ENCODE data around the gene NOTO.
A peak's percentile ranks its signal among the peaks of the same experiment; 100 is the strongest.

NOTO gene

DNA sequence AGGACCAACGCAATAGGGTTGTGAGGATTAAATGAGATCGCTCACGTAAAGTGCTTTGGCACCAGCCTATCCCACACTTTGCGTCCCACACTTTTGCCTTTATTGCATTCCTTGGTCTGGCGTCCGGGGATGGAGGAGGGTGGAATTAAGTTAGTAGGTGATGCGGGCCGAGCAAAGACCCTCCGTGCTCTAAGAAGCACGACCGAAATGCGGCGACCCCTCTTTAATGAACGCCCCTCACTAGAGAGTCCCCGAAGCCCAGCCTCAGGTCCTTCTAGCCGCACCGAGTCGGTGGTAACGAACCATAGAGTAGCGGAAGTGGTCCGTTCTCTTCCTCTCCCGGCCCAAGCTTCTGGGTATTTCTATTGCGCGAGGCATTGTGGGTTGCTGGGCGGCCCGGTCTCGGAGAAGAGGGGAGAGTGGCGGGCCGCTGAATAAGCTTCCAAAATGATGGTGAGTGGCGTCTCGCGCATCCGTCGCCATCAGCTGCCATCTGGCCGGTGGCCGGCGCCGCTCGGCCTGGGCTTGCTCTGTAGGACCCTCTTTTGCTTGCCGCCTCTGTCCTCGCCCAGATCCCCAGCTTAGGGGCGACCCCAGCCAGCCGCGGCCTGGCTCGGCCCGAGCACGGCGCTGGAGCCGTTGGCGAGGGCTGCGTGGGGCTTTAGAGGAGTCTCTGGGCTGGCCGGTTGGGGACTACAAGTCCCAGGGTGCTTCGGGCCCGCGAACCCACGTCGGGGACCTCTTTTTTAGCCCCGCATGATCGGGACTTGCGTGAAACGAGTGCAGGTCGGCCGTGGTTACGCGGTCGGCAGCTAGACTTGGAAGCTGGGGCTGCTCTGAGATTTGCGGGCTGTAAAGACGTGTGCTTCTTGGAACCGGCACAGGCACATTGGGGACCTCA is 31.8 kb downstream of the NOTO start, which contains the start of gene CCT7:
Gene CCT7, plus strand, starts transcription at position 377 of the 901 bp plus-strand sequence. Its CDS starts 71 bp downstream, at position 448.
- peak; percentile 81 for DNase-seq (ENCODE audit: low spot score)

DNA sequence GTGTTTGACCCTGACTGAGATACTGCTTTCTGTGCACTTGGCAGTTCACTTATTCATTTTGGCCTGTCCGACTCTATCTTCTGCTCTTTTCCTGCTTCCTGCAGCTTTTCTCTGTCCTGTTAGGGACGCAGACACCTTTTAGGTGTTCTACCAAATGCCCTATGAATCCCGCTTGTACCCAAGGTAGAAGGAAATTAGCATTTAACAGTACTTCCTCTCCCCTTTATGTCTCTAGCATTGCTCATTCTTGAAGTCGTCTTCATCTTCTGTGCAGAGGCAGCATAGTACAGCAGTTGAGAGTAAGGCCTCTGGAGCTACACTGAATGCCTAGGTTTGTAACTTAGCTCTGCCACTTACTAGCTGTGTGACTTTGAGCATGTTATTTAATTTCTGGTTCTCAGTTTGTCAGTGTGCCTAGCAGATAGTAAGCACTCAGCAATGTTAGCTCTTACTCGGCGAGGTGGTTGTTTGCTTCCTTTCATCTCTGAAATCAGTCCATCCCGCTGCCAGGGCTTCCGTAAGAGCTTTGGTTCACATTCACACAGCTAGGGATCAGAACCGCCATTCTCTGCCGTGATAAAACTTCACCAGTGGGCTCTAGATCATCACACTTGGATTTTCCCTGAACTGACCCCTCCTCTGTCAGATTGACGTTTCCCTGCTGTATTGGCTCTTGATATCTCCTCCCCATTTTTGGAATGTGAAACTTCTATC is 33.1 kb downstream of the NOTO start:
- no peak for DNase-seq (ENCODE audit: low spot score)

GRCh38 chr2:73237168-73237567 is 34.8 kb downstream of the NOTO start:
- DNase-seq (ENCODE audit: low spot score) = no peak

GRCh38 chr2:73238149-73238548 is 35.8 kb downstream of the NOTO start:
- no peak for DNase-seq (ENCODE audit: low spot score)

DNA sequence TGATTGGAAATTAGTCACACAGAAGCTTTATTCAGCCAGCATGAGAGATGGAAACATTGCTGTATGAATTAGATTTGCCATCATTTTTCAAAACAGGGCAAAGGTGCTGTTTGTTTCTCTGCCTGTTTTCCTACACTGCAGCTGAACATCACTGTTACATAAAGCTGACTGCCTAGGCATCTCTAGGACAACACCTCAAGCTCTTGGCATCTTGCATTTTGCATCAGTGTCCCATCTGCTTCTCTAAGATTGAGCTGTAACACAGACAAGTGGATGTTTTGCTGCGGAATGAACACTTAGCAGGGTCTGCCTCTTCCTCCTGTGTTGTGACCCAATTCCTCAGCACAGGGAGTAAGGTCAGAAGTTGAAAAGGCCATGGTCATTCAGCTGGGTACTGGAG is 36.6 kb downstream of the NOTO start:
- DNase-seq (ENCODE audit: low spot score) = no peak

DNA sequence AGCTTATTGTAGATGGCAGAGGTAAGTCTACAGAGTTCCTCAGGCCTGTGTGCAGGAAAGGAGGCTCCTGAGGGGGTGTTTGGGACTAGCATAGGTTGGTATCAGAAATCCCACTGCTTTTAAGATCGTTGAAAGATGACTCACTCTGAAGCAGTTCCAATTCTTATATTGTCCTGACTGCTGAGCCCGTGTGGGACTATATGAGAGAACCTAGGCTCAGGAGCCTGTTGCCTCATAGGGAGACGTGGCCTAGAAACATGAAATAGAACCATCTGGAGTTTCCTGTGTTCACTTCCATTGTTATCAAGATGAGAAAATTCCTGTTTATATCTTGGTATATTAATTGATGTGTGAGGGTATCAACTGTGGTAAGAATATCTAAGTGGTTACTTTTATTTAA is 37.4 kb downstream of the NOTO start:
- DNase-seq (ENCODE audit: low spot score) = no peak

DNA sequence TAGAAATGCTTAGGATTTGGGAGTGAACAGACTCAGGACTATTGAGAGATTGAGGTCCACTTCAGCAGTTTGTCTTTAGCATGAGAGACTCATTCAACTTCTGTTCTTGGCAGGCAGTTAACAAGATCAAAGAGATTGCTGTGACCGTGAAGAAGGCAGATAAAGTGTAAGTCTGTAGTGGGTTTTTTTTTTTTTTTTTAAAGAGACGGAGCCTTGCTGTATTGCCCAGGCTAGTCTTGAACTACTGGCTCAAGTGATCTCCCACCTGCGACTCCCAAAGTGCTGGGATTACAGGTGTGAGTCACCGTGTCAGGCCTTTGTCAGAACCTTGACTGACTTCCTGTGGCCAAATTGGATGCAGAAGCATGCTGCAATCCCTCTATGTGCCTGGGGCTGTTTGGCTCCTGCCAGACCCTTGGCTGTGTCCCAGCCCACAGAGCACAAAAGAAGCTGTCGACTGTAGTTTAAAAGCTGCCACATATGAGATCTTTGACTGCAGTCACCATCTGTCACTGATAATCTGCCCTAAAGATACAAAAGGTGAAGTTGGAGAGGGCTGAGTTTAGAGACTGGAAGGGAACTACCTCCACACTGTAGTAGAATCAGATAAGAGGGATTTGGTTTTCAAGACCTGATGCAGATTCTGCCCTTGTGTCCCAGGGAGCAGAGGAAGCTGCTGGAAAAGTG is 41.7 kb downstream of the NOTO start:
- DNase-seq (ENCODE audit: low spot score) = no peak

DNA sequence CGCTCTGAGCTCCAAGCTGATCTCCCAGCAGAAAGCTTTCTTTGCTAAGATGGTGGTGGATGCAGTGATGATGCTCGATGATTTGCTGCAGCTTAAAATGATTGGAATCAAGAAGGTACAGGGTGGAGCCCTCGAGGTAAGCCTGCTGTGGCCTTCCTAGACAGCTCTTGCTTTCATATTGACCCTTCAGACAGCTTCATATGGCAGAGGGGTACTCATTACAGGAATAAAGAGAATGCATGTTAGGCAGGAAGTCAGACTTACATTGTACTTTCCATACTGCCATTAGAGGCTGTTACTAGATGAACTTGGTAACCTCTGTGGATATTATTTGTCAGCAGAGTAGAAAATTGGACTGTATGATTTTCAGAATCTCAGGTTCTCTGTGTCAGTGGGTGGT is 42.2 kb downstream of the NOTO start:
- DNase-seq (ENCODE audit: low spot score) = no peak

- no peak for DNase-seq (ENCODE audit: low spot score)
These were observed 44.5 kb downstream of the NOTO start for GRCh38 chr2:73246850-73247249.

DNA sequence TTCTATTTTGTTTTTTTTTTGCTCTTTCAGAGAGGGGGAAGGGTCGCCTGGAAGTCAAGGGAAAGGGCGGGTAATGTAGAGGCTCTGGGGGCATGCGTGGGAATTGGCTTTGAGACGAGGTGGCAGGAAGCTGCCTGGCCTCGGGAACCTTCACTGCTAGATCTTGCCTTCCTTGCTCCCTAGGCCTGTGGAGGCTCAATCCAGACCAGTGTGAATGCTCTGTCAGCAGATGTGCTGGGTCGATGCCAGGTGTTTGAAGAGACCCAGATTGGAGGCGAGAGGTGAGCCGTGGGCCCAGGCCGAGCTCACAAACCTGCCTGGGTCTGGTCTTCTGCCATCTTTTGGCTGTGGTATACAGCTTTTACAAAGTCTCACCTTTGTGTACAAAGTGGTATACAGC is 47.3 kb downstream of the NOTO start:
- no peak for DNase-seq (ENCODE audit: low spot score)

- DNase-seq (ENCODE audit: low spot score) = no peak
These were observed 48.8 kb downstream of the NOTO start for GRCh38 chr2:73250872-73251846.

DNA sequence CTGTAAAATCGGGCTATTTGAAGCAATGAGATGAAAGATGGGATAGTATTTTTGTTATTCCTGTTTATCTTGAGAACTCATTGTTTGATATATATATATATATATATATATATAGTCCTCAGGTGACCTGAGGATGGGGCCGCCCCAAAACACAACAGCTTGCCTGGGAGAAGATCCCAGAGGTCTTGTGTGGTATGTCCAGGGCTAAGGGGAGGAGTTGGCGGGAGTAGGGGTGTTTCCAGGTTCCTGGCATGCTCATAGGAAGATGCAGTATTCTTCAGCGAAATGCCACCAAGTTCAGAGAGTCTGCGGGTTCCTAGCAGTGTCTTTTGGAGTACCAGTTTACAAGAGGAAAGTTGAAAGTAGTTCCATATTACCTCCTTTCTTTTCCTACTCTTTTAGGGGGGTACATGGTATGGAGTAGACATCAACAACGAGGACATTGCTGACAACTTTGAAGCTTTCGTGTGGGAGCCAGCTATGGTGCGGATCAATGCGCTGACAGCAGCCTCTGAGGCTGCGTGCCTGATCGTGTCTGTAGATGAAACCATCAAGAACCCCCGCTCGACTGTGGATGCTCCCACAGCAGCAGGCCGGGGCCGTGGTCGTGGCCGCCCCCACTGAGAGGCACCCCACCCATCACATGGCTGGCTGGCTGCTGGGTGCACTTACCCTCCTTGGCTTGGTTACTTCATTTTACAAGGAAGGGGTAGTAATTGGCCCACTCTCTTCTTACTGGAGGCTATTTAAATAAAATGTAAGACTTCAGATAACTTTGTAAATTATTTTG is 50.1 kb downstream of the NOTO start:
- no peak for DNase-seq (ENCODE audit: low spot score)

DNA sequence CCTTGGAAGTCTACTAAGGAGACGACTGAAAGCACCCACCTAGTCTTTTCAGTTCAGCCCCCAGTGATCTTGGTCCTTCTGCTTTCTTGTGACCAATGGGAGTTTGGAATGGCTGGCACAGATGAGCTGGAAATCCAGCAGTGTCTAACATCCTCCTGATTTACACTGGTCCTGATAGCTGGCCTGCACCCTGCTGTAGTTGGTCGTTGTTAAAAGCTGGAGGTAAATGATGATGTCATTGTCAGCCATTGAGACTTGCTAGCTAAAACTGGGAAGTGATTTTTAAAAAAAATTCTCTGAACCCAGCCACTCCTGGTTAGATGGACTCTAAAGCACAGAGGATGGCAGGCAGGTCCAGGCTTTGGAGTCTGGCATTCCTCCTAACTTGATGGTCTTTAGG is 51.0 kb downstream of the NOTO start:
- no peak for DNase-seq (ENCODE audit: low spot score)

DNA sequence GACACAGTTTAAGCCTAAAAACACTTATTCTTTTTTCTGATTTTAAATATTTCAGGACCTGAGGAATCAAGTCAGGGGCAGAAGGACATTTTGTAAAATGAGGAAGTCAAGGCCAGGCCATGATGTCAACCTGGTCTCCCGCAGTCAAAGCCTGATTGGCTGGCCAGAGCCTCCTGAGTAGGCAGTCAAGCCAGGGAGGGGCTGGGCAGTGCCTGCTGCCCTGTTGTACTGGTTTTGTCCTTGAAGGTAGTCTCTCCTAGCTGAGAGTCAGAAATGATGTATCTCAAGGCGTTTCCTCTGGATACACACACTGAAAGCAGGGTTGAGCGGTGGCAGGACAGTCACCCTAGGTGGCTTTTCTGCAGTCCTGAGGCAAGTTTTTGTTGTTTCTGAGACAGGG is 51.5 kb downstream of the NOTO start:
- no peak for DNase-seq (ENCODE audit: low spot score)

GRCh38 chr2:73254343-73255006 is 52.1 kb downstream of the NOTO start:
- DNase-seq (ENCODE audit: low spot score) = no peak

DNA sequence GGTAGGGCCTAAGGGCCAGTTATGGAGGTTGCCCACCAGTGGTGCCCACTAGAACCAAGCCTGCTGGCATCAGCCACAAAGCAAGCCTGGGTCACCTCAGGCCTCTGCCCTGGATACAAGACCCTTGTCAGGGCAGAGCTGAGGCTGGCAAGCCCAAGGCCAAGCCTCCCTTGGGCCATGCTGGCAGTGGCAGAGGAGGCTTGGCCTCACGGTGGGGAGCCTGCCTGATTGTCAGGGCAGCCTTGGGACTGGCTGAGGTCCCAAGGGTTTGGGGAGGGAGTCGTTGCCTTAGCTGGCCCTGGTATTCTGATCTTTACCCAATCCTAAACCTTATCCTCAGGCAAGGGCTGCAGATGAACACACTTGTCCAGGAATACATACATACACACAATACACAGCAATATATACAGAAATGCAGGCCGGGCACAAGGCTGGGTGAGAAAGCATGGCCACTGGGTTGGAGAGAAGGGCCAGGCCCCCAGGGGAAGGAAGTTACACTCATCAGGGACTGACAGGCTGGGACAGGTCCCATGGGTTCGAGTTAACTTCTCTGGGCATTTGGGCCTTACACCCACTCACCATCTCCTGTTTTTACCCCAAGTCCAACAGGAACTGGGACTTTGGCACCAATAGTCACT is 52.8 kb downstream of the NOTO start:
- DNase-seq (ENCODE audit: low spot score) = no peak

DNA sequence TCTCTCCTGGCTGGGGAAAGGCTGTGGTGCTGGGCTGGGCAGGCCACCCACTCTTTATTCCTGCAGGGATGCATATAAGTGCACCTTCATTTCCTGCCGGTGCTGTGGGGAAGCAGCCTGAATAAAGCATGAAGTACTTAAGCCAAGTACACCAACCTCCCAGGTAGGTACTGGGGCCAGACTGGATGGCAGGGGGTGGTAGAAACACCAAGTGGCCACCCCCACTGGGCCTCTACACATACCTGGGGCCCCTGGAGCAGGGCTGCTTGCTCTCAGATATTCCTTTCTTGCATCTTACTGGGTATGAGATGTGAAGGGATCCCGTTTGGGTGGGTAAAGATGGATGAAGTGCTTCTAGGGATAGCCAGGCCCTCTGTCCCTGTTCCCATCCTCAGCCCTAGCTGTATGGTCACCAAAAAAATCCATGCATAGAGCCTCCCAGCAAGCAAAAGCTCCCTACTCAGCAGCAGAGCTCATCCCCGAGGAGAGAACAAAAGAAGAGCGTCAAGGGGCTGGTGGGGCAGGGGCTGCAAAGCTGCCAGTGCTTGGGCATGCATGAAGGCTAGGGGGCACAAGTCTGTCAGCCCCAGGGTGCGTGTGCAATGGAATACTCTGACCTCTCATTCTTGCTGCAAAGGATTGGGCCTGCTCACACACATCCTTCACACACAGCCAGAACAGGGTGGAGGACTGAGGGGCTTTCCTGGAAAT is 53.7 kb downstream of the NOTO start:
- DNase-seq (ENCODE audit: low spot score) = no peak

DNA sequence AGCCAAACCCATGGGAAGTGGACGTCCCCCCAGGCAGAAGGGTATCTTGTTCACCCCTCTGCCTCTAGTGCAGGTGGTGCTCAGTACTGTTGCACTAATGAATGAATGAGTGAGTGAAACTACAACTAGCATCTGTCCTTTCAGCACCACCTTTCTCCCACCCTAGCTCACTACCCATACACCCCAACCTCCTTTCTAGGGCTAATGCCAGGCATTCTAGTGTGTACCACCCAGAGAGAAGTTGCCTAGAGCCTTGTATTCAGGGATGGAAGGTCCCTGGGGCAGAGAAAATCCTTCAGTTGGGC is 54.2 kb downstream of the NOTO start:
- DNase-seq (ENCODE audit: low spot score) = no peak

DNA sequence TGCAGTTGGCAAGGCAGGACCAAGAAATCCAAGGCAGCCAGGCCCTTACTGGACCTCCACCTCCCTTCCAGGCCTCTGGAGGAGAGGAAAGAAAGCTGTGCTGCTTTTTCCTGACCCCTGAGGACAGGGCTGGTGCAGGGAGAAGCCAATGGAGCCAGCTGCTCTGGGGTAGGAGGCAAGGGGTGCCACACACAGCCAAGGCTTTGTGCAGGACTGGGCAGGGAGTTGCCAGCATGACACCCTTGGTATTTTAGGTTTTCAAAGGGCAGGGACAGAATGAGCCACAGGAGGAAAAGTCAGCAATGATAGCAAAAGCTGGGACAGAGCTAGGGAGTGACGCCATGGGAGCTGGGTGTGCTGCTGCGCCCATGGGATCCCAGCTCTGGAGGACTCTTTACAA is 54.6 kb downstream of the NOTO start:
- no peak for DNase-seq (ENCODE audit: low spot score)

Measured in hematopoietic multipotent progenitor cell treated with erythropoietin and hydrocortisone succinate and interleukin-3 and kit ligand, for 17 days (in vitro differentiated cells).